HG02763 (cell line): ENCODE measurements around the gene AR.
"Not testable (repeated sequence)": the region's sequence is repeated elsewhere in the genome, so short reads cannot be mapped to it uniquely, and the experiment has no call there.

Source experiments
- ATAC-seq: cut with Tn5 transposase; IDR thresholded peaks from one replicate; pipeline ENCODE4 v1.9.1; 2021; ENCODE audit warnings: mild to moderate bottlenecking, moderate library complexity; ENCODE audit not compliant: unreplicated experiment

AR gene

DNA sequence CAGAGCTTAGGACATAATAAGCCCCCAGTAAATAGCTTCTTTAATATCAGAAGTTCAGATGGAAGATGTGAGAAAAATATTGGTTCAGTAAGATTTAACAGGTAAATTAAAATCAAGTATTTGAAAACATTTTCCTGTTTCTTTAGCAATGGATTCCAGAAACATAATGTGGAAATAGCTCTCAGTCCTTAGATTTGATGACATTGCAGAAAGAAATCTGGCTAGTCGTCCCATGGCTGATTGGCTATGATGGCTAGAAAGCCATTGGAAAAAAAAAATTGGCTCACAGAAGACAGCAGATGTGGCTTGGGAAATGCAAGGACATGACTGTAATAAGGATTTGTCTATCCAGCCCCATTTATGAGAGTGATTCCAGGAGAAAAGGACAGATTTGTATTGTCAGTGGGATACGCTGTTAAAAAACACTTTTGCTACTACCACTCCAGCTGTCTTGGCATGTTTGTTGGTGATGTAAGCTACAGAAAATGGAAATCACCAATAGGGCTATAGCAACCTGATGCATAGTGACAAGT, 78.3 kb downstream of the AR start:
- no peak for ATAC-seq

DNA sequence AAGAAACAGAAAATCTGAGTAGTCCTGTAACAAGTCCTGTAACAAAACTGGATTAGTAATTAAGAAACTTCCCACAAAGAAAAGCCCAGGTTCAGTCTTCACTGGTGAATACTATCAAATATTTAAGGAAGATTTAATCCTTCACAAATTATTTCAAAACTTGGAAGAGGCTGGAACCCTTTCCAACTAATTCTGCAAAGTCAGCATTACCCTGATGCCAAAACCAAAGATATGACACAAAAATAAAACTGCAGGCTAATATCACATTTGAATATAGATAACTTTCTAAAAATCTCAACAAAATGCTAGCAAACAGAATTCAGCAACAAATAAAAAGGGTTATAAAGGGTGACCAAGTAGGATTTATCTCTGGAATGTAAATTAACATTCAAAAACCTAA, 80.5 kb downstream of the AR start:
- no peak for ATAC-seq

DNA sequence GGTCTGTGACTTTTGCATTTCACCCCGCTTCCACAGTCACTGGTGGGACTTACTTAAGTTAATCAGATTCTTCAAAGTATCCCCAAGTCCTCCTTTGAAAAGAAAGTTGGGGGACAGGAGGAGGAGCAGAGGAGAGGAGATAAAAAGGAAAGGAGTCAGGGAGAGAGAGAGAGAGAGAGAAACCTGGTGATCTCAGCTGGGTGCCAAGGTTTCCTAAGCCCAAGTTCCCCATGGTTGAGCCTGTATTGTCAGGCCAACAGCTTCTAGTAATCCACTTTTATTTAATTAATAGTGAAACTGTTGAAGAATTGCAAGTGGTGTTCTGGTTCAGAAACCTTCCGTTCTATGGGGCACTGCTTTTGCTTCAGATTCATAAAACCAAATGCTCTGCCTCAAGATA, 91.6 kb downstream of the AR start:
- no peak for ATAC-seq

DNA sequence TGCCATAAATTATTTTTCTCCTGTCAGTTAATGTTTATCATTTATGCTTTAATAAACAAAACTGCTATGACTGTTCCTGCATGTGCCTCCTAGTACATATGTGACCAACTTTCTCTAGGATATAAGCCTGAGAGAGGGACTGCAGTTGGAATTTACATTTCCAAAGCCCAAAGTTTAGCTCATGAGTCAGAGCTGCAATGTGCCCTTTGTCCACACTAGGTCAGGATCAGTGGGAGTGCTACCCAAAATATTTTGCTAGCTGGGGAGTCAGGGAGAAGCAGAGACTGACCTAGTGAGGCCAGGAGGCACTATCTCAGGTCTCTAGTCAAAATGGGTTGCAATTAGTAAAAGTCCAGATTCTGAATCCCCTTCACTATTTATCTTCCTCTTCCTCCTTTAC, 92.7 kb downstream of the AR start:
- ATAC-seq = no peak

DNA sequence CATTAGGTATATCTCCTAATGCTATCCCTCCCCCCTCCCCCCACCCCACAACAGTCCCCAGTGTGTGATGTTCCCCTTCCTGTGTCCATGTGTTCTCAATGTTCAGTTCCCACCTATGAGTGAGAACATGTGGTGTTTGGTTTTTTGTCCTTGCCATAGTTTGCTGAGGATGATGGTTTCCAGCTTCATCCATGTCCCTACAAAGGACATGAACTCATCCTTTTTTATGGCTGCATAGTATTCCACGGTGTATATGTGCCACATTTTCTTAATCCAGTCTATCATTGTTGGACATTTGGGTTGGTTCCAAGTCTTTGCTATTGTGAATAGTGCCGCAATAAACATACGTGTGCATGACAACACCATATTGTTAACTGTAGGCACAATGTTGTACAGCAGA, 93.5 kb downstream of the AR start:
- ATAC-seq = not testable (repeated sequence)

GRCh38 chrX:67648361-67648760, 104.5 kb downstream of the AR start:
- ATAC-seq = no peak

- no peak for ATAC-seq
Measured at GRCh38 chrX:67651437-67652142, 107.8 kb downstream of the AR start.

DNA sequence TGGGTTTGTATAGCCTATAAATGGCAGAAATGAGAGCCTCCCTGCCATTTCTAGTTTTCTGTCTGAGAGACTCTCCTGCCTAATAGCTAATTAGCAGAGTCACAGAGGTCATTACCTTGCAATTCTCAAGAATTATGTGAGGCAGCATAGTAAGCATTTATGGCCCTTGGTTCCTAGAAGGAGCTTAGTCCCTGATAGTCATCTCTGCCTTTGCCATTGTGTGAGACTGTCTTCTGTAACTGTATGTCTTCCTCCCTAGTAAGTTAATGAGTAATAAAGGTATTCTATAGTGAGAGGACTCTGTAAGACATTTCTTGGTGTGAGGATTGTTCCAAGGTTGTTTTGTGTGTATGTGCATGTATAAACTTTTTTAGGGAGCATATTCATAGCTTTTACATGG, 108.7 kb downstream of the AR start:
- no peak for ATAC-seq

GRCh38 chrX:67654301-67654700, 110.5 kb downstream of the AR start:
- ATAC-seq = no peak

DNA sequence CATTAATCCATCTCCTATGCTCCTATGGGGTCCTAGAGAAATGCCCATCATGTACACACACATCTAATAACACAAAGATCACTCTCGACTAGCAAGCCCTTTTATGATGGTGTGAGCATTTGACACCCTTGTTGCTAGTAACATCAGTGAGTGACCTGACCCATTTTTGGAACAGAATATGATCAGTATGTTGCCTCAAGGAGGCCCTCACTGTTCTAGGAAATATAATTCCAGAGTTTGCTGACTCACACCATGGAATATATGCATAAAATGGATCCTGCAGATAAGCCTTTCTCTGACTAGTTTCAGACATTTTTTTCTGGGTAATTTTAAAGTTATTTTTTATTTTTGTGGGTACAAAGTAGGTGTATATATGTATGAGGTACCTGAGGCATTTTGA, 121.8 kb downstream of the AR start:
- no peak for ATAC-seq

DNA sequence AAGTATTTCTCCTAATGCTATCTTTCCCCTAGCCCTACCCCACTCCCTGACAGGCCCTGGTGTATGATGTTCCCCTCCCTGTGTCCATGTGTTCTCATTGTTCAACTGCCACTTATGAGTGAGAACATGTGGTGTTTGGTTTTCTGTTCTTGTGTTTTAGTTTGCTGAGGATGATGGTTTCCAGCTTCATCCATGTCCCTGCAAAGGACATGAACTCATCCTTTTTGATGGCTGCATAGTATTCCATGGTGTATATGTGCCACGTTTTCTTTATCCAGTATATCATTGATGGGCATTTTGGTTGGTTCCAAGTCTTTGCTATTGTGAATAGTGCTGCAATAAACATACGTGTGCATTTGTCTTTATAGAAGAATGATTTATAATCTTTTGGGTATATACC, 126.9 kb downstream of the AR start:
- not testable (repeated sequence) for ATAC-seq

- ATAC-seq = no peak
Measured at GRCh38 chrX:67673741-67674274, 130.0 kb downstream of the AR start.

DNA sequence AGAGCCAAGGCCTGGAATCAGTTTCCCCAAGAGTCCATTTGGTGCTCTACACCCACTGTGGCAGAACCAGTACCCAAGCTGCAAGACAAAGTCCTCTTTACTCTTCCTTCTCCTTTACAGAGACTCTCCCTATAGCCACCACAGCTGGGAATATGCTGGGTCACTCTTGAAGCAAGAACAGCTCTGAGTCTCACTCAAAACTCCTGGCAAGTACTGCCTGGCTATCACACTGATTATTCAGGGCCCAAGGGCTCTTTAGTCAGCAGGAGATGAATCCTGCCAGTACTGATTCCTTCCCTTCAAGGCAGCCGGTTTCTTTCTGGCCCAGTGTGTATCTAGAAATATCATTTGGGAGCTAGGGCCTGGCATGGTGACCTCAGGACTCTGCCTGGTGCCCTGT, 130.9 kb downstream of the AR start:
- ATAC-seq = no peak

- ATAC-seq = no peak
Measured at GRCh38 chrX:67684136-67684535, 140.3 kb downstream of the AR start.

- ATAC-seq = no peak
Measured at GRCh38 chrX:67692246-67692645, 148.4 kb downstream of the AR start.

- no peak for ATAC-seq
Measured at GRCh38 chrX:67693928-67694327, 150.1 kb downstream of the AR start.

DNA sequence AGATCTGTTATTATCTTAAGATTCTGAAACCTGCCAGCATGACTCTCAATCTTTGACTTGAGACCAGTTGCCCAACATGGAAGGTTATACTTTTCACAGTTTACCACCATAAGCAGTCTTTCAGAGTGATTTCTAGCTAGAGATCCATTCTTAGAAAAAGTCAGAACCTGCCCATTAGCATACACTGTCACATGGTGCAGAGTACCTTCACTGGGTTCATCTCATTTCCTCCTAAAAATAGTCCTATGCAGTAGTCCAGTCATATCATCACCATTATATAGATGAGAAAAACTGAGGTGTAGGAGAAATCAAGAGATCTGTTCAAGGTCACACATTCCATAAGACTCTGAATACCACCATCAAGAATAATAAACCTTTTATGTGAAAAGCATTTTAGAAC, 153.6 kb downstream of the AR start:
- ATAC-seq = no peak

- no peak for ATAC-seq
Measured at GRCh38 chrX:67700602-67701001, 156.8 kb downstream of the AR start.

- no peak for ATAC-seq
Measured at GRCh38 chrX:67714004-67714403, 170.2 kb downstream of the AR start.

DNA sequence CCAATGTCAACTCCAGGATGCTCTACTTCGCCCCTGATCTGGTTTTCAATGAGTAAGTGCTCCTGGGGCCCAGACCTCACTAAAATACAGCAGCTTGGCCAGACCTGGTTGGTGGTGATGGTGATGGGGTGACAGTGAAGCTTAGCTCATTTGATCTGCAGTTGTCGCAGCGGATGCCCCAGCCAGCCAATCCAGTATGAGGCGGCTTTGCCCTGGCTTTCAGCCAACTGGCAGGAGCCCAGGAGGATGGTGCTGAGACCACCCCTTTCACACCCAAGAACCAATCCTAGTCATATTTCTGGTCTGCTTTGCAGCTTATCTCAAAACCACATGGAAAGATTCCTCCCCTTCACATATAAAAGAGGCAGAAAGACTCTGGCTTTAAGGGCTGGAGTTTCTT, 173.8 kb downstream of the AR start:
- no peak for ATAC-seq

GRCh38 chrX:67718926-67719325, 175.1 kb downstream of the AR start:
- ATAC-seq = no peak

DNA sequence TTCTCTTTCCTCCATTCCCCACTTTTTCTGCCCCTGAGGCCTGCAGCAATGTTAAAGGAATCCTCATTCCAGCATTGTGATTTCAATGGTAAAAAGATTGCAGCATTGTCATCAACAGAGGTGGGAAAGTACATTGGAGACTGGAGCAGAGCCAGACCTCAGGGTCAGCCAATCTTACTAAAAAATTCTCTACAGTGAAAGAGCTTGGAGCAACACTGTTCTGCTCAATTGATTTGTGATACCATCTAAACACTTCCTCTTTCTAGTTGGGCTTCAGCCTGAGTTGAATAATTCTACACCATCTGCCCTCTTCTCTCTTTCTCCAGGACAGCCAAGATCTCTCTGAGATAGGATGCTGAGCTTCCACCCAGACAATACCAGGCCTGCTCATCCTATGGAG, 176.5 kb downstream of the AR start:
- ATAC-seq = no peak

DNA sequence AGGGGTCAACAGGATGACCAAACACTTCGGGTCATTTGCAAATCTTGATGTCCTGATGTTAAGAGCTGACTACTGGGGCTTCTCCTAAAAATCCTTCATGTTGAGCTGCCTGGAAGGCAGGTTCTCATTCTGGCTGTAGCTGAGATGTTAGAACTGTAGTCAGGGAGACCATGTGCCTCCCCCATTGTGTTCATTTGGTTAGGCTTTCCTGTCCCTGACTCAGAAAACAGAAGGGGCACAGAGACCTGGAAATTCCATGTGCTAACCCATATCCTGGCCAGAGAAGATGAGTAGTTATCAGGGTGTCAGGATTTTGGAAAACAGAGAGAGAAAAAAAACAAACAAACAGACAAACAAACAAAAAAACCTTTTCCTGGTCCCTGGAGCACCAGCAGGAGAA, 177.5 kb downstream of the AR start:
- no peak for ATAC-seq
